Measurements from ENCODE around the gene TLN1. TPM values are rescaled to one million over a fixed set of nuclear protein-coding genes. Genes with fewer than 3 reads are reported as not detected.

The TLN1 gene
- total and polyA plus RNA-seq, 2 experiments from 2014 or later = 21.5 to 120 TPM

- Histone ChIP-seq H3K36me3 (ENCODE audit: insufficient read depth) (peaks cover 8% of the 10 kb centered on the region; the same call in 1 of the 2 replicates), H3K4me2 (no peak overlapping the region), H3K4me3 (no peak overlapping the region), H3K4me1 (ENCODE audit: insufficient read depth) (peaks cover 23% of the 10 kb centered on the region), H3K9me2 (ENCODE audit: insufficient read depth) (no peaks in the 10 kb centered on the region), H3K27me3 (ENCODE audit: insufficient read depth) (peaks cover 4% of the 10 kb centered on the region; the same call in 1 of the 2 replicates), H3K27ac (ENCODE audit: low read depth) (no peak overlapping the region), H3F3A (replicated peaks; ENCODE audit: low read depth) (peaks cover 25% of the 10 kb centered on the region; the same call in 1 of the 2 replicates), H3K79me2 (replicated peaks; ENCODE audit: insufficient read depth) (peaks cover 8% of the 10 kb centered on the region; the same call in 1 of the 2 replicates), H2AFZ (no peak overlapping the region), H4K20me1 (replicated peaks; ENCODE audit: insufficient read depth) (no peaks in the 10 kb centered on the region; the same call in 1 of the 2 replicates)
- ATAC-seq (no peak), DNase-seq (ENCODE audit: low spot score) (no peak)
- peaks cover 49% of the 10 kb centered on the region for H3K36me3 Mint-ChIP-seq (ENCODE audit: low read depth)
- peak overlapping the region; percentile 58; the same call in 1 of the 2 replicates for H3K27ac Mint-ChIP-seq
- peaks cover 3% of the 10 kb centered on the region for H3K9me3 Mint-ChIP-seq
- no peak overlapping the region; the same call in 2 of the 3 replicates for H3K4me3 Mint-ChIP-seq
- TF ChIP-seq ETS1 (IDR thresholded peaks at IDR 0.05) (no peak), REST (IDR thresholded peaks at IDR 0.05; ENCODE audit: unreplicated experiment) (no peak), ZNF114 (CRISPR knock-in tag; IDR thresholded peaks at IDR 0.05) (no peak), ZNF331 (CRISPR knock-in tag; IDR thresholded peaks at IDR 0.05; ENCODE audit: low read depth) (no peak), STAT1 (IDR thresholded peaks at IDR 0.05; ENCODE audit: unreplicated experiment) (no peak), CTCF (conservative IDR thresholded peaks at IDR 0.05; ENCODE audit: low read depth in 2 of 2) (no peak), ZNF462 (CRISPR knock-in tag; IDR thresholded peaks at IDR 0.05) (no peak), JUNB (IDR thresholded peaks at IDR 0.05; ENCODE audit: unreplicated experiment) (no peak), CREB1 (CRISPR knock-in tag; IDR thresholded peaks at IDR 0.05; ENCODE audit: low read depth) (no peak), POLR2AphosphoS5 (IDR thresholded peaks at IDR 0.05; ENCODE audit: low read depth) (no peak), NANOG (IDR thresholded peaks at IDR 0.05; ENCODE audit: borderline replicate concordance) (no peak), EZH2phosphoT487 (IDR thresholded peaks at IDR 0.05; ENCODE audit: unreplicated experiment) (no peak), EZH2 (IDR thresholded peaks at IDR 0.05; ENCODE audit: low read depth, unreplicated experiment) (no peak)
- H3K27me3 Mint-ChIP-seq (ENCODE audit: insufficient read depth, low read depth, poor library complexity) = peaks cover 29% of the 10 kb centered on the region
- peaks cover 49% of the 10 kb centered on the region for H3K4me1 Mint-ChIP-seq
Measured at GRCh38 chr9:35661756-35662350, 70.1 kb downstream of the TLN1 start.
